GM12864 (cell line): Measurements from ENCODE around the gene SCUBE1.

ENCODE experiments used
- DNase-seq: peaks from one replicate; pipeline ENCODE4 v3.0.0-alpha.2; 2011; ENCODE audit warnings: low read depth
- H3K4me3 ChIP-seq: 2 replicates; pipeline ENCODE4 v1.5.1; 2011; ENCODE audit warnings: mild to moderate bottlenecking, low read depth, low read length, control low read depth
- CTCF ChIP-seq: IDR thresholded peaks from 2 replicates; pipeline ENCODE4 v1.5.1; 2011; ENCODE audit warnings: low read depth, mild to moderate bottlenecking, moderate library complexity, low read length, control low read depth, inconsistent platforms; ENCODE audit errors: missing control alignments

Gene SCUBE1

GRCh38 chr22:43203471-43203981 lies 139.6 kb downstream of the SCUBE1 start:
- no peak for DNase-seq
- TF ChIP-seq CTCF, result no peak
- no peak overlapping the region for H3K4me3 ChIP-seq

GRCh38 chr22:43202756-43203410 lies 140.3 kb downstream of the SCUBE1 start:
- DNase-seq, result no peak
- H3K4me3 ChIP-seq, result no peak overlapping the region
- no peak for TF ChIP-seq CTCF

GRCh38 chr22:43202326-43202725 lies 140.8 kb downstream of the SCUBE1 start:
- TF ChIP-seq CTCF, result no peak
- H3K4me3 ChIP-seq, result no peak overlapping the region
- DNase-seq, result no peak

- no peak for TF ChIP-seq CTCF
- no peak for DNase-seq
- no peak overlapping the region for H3K4me3 ChIP-seq
These were observed 141.5 kb downstream of the SCUBE1 start for GRCh38 chr22:43201486-43202219.

DNA sequence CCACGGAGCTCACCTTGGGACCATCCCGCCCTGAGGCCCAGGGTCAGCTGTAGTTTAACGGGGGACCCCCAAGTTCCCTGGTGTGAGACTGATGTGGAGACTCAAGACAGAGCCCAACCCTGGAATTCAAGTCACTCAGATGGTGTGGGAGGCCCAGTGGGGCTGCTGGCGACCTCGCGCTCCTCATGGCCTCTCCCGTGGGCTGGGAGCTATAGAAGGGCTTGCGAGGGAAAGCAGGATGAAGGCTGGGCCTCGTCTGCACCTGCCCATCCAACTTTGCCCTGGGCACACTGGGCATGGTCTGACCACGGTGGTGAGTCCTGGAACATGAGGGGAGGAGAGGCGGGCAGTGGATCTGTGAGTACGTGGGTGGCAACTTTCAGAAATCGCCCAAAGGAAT lies 142.6 kb downstream of the SCUBE1 start:
- no peak for TF ChIP-seq CTCF
- H3K4me3 ChIP-seq, result no peak overlapping the region
- no peak for DNase-seq

DNA sequence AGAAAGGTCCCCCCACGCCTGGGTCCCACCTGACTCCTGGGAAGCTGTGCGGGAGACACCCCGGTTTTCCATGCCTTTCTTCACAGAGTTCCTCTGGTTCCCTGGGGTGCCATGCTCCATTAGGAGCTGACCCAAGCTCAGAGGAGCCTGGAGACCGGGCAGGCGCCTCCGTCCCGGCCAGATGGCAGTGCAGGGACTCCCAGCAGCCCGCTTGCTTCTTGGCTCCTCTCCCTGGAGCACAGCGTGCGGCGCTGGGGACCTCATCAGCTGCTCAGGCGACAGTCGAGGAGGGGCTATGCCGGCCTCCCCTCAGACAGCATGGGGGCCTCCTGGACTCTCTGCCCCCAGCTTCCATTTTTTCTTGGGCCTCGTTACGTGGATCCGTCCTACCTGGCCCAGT lies 143.1 kb downstream of the SCUBE1 start:
- no peak for TF ChIP-seq CTCF
- no peak overlapping the region for H3K4me3 ChIP-seq
- no peak for DNase-seq
